Thymus (tissue), 11 donors: Measurements from ENCODE around the gene CDH13. TPM values are rescaled to one million over a fixed set of nuclear protein-coding genes. Genes with fewer than 3 reads are reported as not detected.

Source experiments
- DNase-seq, 9 donors: peaks; one replicate each; pipeline ENCODE4 v3.0.0-alpha.2; 2013; ENCODE audit warnings: low spot score in 9 of 9, low read depth in 6 of 9, missing footprints in 1 of 9
- H3K27ac ChIP-seq, 2 donors: one replicate each; pipeline ENCODE4 v1.5.1; 2013; ENCODE audit warnings: control low read depth in 1 of 2, low read depth in 1 of 2, low read length in 1 of 2, mild to moderate bottlenecking in 1 of 2, moderate library complexity in 1 of 2
- H3K27me3 ChIP-seq, 2 donors: one replicate each; pipeline ENCODE4 v1.5.1; 2013; ENCODE audit warnings: low read length in 1 of 2; ENCODE audit not compliant: control insufficient read depth in 2 of 2, insufficient read depth in 1 of 2
- H3K36me3 ChIP-seq, 2 donors: one replicate each; pipeline ENCODE4 v1.5.1; 2013; ENCODE audit warnings: low read length in 1 of 2, mild to moderate bottlenecking in 1 of 2, moderate library complexity in 1 of 2; ENCODE audit not compliant: control insufficient read depth in 2 of 2, insufficient read depth in 2 of 2
- H3K4me1 ChIP-seq, 2 donors: one replicate each; pipeline ENCODE4 v1.5.1; 2013; ENCODE audit warnings: low read length in 2 of 2; ENCODE audit not compliant: control insufficient read depth in 2 of 2, insufficient read depth in 2 of 2
- H3K4me3 ChIP-seq, 2 donors: one replicate each; pipeline ENCODE4 v1.5.1; 2013; ENCODE audit warnings: low read length in 2 of 2, control low read depth in 1 of 2, mild to moderate bottlenecking in 1 of 2
- H3K9me3 ChIP-seq, 2 donors: one replicate each; pipeline ENCODE4 v1.5.1; 2013; ENCODE audit warnings: low read length in 1 of 2, mild to moderate bottlenecking in 1 of 2; ENCODE audit not compliant: control insufficient read depth in 2 of 2, insufficient read depth in 1 of 2
- WGBS: extraction: QIAGEN DNeasy Blood & Tissue Kit; methylation state at CpG from one replicate; pipeline ENCODE4 v1.1.7; 2013; 5-methylcytosine and 5-hydroxymethylcytosine counted together
- polyA plus RNA-seq: library from polyadenylated mRNA; stranded (reverse); fragments of 200-250 nt; gene quantifications from one replicate; pipeline ENCODE4 v1.2.3, GENCODE V29; 2013
- total RNA-seq: library from RNA; stranded (reverse); fragments of 120-200 nt; gene quantifications from one replicate; pipeline ENCODE4 v1.2.4, GENCODE V29; 2013
- donor health status: healthy.

CDH13 gene
- total and polyA plus RNA-seq, 2 donors = 1.5 to 3.7 TPM

- 83% methylated on average over 5 of the region's 5 CpGs for WGBS
- Histone ChIP-seq H3K4me1 (no peaks in the 10 kb centered on the region), H3K4me3 (no peak overlapping the region), H3K27ac (no peak overlapping the region), H3K27me3 (no peaks in the 10 kb centered on the region), H3K36me3 (no peaks in the 10 kb centered on the region), H3K9me3 (no peaks in the 10 kb centered on the region)
- no peak for DNase-seq
These were observed 443.8 kb downstream of the CDH13 start for GRCh38 chr16:83070416-83071209.

DNA sequence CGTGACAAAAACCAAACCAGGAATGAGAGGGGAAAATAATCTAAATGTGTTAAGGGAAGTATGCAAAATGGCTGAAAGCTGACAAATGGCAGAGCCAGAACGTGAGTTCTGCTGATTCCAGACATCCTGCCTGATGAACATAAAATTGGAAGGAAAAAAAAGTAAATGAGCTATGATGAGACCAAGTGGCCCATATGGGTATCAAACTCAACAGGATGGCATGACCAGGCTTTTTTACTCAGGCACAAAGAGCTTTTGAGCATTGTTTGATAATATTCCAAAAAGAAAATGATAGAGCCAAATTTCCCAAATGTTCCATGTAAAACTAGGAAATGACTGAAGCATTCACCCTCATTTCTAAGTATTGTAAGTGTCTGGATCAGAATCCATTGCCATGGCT lies 449.2 kb downstream of the CDH13 start:
- H3K4me1 ChIP-seq = no peaks in the 10 kb centered on the region
- no peak for DNase-seq
- no peak overlapping the region for H3K4me3 ChIP-seq
- H3K27ac ChIP-seq = no peak overlapping the region
- no peaks in the 10 kb centered on the region for H3K27me3 ChIP-seq
- H3K36me3 ChIP-seq = no peaks in the 10 kb centered on the region
- WGBS = 68% methylated on average over 2 of the region's 2 CpGs
- H3K9me3 ChIP-seq = no peaks in the 10 kb centered on the region

DNA sequence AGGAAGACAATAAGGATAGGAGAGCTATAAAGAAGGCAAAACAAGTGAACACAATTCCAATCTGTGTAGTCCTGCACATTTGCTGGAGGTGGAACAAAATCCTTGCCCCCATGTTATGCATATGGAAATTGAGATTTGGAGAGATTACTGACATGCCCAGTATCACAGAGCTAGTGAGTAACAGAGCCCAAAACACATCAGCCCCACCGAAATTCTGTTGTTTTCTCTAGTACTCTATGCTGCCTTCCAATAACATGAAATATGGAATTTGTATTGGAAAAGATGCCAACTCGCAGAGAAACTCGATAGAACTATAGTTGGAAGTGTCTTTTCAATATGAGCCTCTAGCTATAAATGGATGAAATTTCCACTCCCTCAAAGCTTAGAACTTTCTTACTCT lies 456.6 kb downstream of the CDH13 start:
- Histone ChIP-seq H3K36me3 (no peaks in the 10 kb centered on the region), H3K4me3 (no peak overlapping the region), H3K9me3 (no peaks in the 10 kb centered on the region), H3K4me1 (no peaks in the 10 kb centered on the region), H3K27ac (no peak overlapping the region), H3K27me3 (no peaks in the 10 kb centered on the region)
- 93% methylated on average over 3 of the region's 3 CpGs for WGBS
- DNase-seq = no peak

DNA sequence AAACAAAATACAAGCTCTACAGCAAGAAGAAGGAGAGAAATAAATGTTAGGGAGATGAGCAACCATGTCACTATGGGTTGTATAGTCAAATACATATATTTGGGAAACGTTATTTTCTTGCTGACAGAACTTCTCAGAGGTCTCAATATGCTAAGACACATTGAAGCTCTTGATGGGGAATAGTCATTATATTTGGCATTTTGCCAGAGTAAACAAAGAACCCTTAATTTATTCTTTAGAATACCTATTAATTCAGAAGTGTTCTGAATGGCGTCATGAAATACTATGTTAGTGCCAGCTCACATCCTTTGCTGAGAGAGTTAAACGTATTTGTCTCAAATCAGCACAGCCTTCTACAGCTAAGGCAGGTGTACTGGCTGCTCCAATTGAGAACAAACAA lies 458.9 kb downstream of the CDH13 start:
- no peak overlapping the region for H3K27ac ChIP-seq
- H3K4me3 ChIP-seq = no peak overlapping the region
- no peaks in the 10 kb centered on the region for H3K27me3 ChIP-seq
- no peaks in the 10 kb centered on the region for H3K36me3 ChIP-seq
- no peaks in the 10 kb centered on the region for H3K9me3 ChIP-seq
- DNase-seq = no peak
- 58% methylated on average over 3 of the region's 3 CpGs for WGBS
- H3K4me1 ChIP-seq = no peaks in the 10 kb centered on the region

GRCh38 chr16:83095941-83096692 lies 469.3 kb downstream of the CDH13 start:
- no peak for DNase-seq
- Histone ChIP-seq H3K27ac (no peak overlapping the region), H3K36me3 (no peaks in the 10 kb centered on the region), H3K4me1 (no peaks in the 10 kb centered on the region), H3K27me3 (no peaks in the 10 kb centered on the region), H3K4me3 (no peak overlapping the region), H3K9me3 (peaks cover 0 to 6% of the 10 kb centered on the region in 2 donors)
- WGBS = 80% methylated on average over 10 of the region's 10 CpGs

GRCh38 chr16:83098536-83098935 lies 471.8 kb downstream of the CDH13 start:
- no peak for DNase-seq
- Histone ChIP-seq H3K27ac (no peak overlapping the region), H3K27me3 (no peaks in the 10 kb centered on the region), H3K4me1 (no peaks in the 10 kb centered on the region), H3K36me3 (no peaks in the 10 kb centered on the region), H3K9me3 (peaks cover 0 to 6% of the 10 kb centered on the region in 2 donors), H3K4me3 (no peak overlapping the region)
- WGBS = 94% methylated on average over 3 of the region's 3 CpGs

GRCh38 chr16:83100679-83101078 lies 473.9 kb downstream of the CDH13 start:
- Histone ChIP-seq H3K27me3 (no peaks in the 10 kb centered on the region), H3K36me3 (no peaks in the 10 kb centered on the region), H3K27ac (no peak overlapping the region), H3K9me3 (peaks cover 0 to 6% of the 10 kb centered on the region in 2 donors), H3K4me1 (no peaks in the 10 kb centered on the region), H3K4me3 (no peak overlapping the region)
- no peak for DNase-seq
- WGBS = 89% methylated on average over 2 of the region's 2 CpGs

DNA sequence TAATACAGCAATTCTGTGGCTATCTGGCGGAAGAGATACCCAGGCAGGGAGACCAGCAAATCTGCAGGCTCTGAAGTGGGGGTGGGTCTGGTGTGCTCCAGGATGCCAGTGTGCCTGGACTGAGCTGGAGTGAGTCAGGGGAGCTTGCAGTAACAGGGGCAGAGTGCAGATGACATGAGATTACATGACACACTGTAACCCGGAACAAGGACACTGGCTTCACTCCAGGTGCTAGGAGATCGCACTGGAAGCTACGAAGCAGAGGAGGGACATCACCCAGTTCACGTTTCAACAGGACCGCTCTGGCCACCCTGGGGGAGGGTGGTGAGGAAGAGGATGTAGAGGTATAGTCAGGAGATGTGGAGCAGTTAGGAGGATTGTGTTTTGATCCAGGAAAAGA lies 475.6 kb downstream of the CDH13 start:
- no peaks in the 10 kb centered on the region for H3K27me3 ChIP-seq
- no peak overlapping the region for H3K27ac ChIP-seq
- no peaks in the 10 kb centered on the region for H3K4me1 ChIP-seq
- peaks cover 0 to 6% of the 10 kb centered on the region in 2 donors for H3K9me3 ChIP-seq
- H3K36me3 ChIP-seq = no peaks in the 10 kb centered on the region
- H3K4me3 ChIP-seq = no peak overlapping the region
- no peak for DNase-seq
- WGBS = 90% methylated on average over 6 of the region's 6 CpGs

DNA sequence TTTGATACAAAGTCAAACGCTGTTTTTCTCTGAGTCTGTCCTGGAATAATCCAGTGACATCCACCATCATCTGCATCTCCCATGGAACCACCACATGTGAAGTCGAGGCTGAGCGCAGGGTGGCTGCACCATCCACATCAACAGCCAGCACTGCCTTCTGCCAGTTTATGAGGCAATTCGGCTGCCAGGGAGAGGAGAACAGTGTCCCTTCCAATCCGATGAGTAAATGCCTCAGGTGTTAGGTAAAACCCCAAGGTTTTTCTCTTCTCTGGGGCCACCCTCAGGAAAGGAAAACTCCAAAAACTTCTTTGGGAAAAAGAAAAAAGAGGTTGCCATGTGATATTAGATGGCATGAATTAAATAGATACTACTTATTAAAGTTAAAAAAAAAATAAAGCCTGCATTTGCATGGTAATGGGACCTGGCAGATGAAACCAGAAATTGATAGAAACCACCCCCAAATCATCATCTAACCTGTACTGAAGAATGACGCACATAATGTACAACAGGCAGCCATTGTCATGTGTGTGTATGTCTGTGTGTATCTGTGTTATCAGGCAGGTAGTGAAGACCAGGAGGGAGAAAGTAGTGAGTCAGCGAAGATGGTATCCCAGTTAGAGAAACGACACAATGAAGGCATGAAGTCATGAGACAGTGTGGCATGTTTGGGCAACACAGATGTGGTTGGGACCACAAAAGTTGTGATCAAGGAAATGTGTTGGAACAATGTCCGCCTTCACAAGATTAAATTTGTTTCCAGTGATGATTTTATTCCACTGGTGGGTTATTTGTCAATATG lies 478.7 kb downstream of the CDH13 start:
- H3K9me3 ChIP-seq = no peaks in the 10 kb centered on the region
- no peak overlapping the region for H3K27ac ChIP-seq
- DNase-seq = no peak
- no peaks in the 10 kb centered on the region for H3K27me3 ChIP-seq
- no peaks in the 10 kb centered on the region for H3K36me3 ChIP-seq
- no peak overlapping the region for H3K4me3 ChIP-seq
- WGBS = 91% methylated on average over 9 of the region's 9 CpGs
- no peaks in the 10 kb centered on the region for H3K4me1 ChIP-seq
